A673 (cell line): ENCODE results near the gene KLRG1.

Source experiments
- CTCF ChIP-seq: fragments of 300-800, 200-600 bp; sonication (generic); conservative IDR thresholded peaks from 2 replicates; pipeline ENCODE4 v1.5.1; 2017; ENCODE audit warnings: low read depth, mild to moderate bottlenecking, antibody characterized with exemption, low read length, moderate library complexity, mixed read lengths
- EZH2 ChIP-seq: fragments of 200-600 bp; sonication (generic); IDR thresholded peaks from 2 replicates; pipeline ENCODE4 v1.6.1; 2017; ENCODE audit warnings: borderline replicate concordance, low read depth, mild to moderate bottlenecking, mixed read lengths, antibody characterized with exemption, low read length; ENCODE audit not compliant: poor library complexity, severe bottlenecking

GRCh38 chr12:8953773-8954402, 35.5 kb upstream of the KLRG1 start:
- TF ChIP-seq CTCF (no peak), EZH2 (no peak)
